Activated CD4-positive, alpha-beta T cell treated with anti-CD3 and anti-CD28 coated beads, Interleukin-2, Interleukin-4, amounts not matched to agents 100 ng/mL and 50 ng/mL, durations not matched to agents 16 hours and 8 hours (primary cell): Measurements from ENCODE around the gene DEF6.
"Not testable (repeated sequence)": the region's sequence is repeated elsewhere in the genome, so short reads cannot be mapped to it uniquely, and the experiment has no call there.

Experiments
- DNase-seq: peaks from one replicate; pipeline ENCODE4 v3.0.0-alpha.2; 2020; ENCODE audit warnings: low spot score

Gene DEF6

DNA sequence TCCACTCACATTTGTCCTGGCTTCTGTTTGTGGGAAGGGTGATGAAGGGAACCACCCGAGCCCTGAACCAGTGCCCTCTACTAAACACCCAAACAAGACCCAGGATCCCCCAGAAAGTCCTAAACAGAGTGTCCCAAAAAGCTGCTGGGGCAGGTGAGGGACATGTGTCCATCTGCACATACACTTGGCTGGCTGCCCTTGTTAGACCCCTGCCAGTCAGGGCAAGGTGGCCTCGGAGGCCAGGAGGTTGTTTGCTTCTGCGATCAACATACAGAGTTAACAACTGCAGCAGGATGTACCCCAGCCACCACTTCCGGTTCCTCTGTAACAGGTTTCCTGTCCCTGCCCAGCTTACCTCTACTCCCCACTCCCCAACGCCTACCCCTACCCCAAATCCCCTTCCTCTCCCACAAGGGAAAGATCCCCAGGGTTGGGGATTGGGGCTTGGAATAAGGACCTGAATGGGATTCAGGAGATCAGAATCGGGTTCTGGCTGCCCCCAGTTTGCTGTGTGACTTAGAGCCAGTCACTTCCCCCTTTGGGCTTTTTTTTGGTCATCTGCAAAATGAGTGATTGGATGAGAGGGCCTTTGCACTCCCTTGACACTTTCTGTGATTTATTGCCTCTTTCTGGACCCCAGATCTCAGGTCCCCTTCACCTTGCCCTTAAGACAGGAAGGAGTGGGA, 13.9 kb downstream of the DEF6 start:
- DNase-seq = peak; percentile 62

DNA sequence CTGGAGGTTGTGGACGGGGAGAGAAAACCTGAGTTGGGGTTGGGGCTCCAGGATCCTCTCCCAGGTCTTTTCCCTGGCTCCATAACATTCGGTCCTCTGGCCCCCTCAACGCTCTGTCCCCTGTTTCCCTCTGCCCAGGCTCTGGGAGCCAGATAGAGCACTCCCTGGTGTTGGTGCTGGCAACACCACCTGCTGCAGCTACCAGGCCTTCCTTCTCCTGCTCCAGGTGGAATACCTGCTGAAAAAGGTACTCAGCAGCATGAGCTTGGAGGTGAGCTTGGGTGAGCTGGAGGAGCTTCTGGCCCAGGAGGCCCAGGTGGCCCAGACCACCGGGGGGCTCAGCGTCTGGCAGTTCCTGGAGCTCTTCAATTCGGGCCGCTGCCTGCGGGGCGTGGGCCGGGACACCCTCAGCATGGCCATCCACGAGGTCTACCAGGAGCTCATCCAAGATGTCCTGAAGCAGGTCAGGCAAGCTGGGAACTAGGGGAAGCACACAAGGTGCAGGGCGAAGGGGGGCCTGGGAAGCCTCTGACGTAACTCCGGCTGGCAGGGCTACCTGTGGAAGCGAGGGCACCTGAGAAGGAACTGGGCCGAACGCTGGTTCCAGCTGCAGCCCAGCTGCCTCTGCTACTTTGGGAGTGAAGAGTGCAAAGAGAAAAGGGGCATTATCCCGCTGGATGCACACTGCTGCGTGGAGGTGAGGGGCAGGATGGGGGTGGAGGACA, 14.6 kb downstream of the DEF6 start:
- no peak for DNase-seq

DNA sequence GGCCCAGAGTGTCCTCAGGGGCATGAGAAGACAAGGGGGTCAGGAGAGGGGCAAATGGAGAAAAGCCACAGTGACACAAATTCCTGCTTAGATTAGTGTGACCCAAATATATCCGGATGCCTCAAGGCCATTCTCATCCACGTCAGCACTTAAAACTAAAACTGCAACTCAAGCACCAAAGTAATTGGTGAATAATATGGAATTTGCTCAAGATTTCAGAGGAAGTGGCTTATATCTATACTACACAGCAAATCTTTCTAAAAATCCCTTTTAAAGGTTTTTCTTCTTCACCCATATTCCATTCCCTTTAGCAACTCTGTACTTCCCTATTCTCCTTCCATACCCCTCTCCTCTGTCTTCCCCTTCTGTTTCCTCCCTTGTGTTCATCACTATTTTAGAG, 15.2 kb downstream of the DEF6 start:
- no peak for DNase-seq

DNA sequence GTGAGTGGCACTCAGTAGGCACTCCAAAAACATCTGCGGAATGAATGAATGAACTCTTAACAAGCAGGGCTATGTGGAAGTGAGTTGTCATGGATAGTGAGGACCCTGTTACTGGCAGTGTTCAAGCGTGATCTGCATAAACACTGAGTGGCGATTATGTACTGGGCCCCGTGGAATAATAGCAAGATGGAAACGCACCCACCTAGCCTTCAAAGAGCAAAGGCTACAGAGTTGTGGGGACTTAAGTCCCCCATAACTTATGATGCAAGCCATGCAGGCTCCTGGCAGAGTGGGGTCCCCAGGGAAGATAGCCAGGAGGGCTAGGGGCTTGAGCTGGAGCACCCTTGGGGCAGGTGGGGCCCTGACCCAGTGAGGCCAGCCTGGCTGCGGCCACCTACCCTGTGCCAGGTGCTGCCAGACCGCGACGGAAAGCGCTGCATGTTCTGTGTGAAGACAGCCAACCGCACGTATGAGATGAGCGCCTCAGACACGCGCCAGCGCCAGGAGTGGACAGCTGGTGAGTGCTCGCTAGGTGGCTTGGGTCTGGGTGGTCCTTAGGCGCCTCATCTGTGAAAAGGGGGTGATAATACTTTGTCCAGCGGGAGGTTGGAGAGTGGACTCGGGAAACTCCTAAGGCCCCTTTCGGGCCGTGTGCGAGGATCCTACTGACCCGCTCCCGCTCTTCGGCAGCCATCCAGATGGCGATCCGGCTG, 20.0 kb downstream of the DEF6 start:
- no peak for DNase-seq

DNA sequence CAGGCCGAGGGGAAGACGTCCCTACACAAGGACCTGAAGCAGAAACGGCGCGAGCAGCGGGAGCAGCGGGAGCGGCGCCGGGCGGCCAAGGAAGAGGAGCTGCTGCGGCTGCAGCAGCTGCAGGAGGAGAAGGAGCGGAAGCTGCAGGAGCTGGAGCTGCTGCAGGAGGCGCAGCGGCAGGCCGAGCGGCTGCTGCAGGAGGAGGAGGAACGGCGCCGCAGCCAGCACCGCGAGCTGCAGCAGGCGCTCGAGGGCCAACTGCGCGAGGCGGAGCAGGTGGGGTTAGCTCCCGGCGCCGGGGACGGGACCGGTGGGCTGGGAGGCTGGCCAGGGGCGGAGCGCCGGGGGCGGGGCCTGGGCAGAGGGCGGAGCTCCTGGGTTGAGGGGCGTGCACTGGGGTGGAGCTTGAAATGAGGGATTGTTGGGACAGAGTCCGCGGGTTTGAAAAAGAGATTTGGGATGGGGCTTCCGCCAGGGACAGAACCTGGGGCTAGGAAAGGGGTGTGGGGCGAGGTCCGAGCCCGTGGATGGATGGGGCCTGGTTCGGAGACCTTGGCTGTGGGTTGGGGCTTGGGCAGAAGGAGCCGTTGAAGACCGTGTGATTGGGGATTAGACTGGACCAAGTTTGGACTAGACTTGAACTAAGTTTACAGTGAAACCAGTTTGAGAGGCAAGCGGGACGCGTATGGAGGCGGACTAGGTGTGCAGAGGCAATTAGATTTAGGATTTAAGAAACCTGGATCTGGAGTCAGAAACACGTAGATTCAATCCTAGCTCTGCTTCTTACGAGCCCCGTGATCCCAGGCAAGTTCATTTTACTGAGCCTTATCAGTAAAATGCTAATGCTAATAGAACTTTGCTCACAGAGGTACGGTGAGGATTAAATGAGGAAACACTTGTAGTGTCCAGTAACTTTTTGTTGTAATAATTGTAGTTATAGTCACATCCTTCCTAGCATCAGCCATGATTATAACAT, 20.9 kb downstream of the DEF6 start:
- no peak for DNase-seq

DNA sequence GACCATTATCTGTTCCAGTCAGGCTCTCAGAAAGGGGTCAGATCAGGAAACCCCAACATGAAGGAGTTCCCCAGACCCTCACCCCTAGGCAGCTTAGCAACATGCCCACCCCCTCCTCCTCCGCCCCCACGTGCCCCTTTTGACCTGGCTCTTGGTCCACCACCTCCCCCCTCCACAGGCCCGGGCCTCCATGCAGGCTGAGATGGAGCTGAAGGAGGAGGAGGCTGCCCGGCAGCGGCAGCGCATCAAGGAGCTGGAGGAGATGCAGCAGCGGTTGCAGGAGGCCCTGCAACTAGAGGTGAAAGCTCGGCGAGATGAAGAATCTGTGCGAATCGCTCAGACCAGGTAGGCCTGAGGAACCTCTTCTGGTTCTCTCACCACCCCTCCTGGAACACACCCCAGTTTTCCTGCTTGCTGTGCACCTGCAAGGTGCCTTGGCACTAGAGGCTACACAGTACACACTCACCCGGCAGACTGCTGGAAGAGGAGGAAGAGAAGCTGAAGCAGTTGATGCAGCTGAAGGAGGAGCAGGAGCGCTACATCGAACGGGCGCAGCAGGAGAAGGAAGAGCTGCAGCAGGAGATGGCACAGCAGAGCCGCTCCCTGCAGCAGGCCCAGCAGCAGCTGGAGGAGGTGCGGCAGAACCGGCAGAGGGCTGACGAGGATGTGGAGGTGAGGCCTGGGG, 21.9 kb downstream of the DEF6 start:
- no peak for DNase-seq

DNA sequence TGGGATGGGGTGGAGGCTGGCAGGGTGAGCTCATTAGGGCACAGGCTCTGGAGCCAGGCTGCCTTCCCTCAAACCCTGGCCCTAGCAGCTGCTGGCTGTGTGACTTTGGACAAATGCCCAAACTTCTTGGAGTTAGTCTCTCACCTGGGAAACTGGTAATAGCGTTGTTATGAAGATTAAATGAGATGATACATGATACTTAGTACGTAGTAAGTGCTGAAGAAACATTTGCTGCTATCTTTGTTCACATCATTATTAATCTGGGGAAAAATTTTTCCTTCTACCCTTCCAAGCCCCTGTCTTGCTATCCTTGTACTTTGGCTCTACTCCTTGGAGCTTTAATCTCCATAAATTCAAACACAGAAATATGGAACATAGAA, 22.4 kb downstream of the DEF6 start:
- DNase-seq = no peak

DNA sequence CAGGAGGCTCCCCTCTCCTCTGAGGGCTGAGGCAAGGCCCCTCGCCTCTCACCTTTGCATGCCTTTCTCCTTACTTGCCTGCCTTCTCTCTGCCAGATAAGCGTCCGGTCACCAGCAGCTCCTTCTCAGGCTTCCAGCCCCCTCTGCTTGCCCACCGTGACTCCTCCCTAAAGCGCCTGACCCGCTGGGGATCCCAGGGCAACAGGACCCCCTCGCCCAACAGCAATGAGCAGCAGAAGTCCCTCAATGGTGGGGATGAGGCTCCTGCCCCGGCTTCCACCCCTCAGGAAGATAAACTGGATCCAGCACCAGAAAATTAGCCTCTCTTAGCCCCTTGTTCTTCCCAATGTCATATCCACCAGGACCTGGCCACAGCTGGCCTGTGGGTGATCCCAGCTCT, 23.5 kb downstream of the DEF6 start:
- no peak for DNase-seq

DNA sequence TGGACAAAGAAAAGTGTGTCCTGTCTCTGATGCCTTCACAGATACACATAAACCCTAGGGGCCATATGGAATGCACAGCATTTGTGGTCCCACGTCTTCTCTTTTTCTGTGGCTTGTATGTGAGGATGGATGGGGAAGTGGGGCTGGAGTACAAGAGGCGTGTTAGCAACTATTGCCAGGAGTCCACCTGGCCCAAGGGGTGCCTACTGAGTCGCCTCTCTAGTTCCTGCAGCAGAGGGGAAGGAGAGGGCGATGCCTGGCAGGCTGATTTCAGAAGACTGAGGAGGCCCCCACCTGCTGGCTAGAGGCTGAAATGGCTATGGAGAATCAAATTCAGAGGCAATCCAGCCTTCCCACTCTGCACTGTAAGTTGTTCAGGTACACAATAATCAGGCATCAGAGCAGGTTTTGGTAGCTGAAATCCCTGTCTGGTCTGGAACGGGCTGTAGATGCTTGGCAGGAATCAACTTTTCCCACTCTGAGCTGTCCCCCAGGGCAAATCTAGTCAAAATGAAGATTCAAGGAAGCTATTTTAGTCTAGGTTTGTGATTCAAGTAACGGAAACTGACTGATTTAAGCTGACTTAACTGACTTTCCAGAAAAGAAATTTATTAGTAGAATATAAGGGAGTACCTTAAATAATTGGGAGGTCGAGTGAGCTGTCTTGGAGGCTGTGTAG, 29.9 kb downstream of the DEF6 start:
- DNase-seq = peak; percentile 70

DNA sequence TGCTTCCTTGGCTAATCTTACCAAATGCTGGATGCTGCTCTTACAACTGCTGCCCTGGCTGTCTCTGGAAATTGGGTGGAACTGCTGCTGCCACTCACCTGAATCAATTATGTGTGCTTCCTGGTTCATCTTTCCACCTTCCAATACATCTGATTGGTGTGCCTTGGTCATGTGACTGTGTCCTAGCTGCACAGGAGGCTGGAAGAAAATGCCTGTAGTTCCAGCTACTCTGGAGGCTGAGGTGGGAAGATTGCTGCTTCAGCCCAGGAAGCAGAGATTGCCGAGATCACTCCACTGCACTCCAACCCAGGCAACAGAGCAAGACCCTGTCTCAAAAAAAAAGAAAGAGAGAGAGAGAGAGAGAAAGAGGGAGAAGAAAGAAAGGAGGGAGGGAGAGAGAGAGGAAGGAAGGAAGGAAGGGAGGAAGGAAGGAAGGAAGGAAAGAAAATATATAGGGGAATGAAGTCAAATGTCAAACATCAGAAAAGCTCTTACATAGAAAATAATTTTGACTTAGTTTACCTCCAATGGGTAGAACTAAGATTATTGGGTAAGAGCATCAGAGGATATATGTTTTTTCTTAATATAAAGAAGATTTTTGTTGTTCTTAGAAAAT, 30.6 kb downstream of the DEF6 start:
- no peak for DNase-seq

DNA sequence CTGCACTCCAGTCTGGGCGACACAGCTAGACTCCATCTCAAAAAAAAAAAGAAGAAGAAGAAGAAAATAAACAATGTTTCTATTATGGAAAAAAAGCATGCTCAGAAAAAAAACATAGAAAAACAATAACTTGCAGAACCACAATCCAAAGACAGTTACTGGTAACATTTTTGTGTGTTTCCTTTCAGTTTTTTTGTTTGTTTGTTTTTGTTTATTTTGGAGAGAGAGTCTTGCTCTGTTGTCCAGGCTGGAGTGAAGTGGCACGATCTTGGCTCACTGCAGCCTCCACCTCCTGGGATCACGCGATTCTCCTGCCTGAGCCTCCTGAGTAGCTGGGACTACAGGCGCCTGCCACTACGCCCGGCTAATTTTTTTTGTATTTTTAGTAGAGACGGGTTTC, 31.3 kb downstream of the DEF6 start:
- not testable (repeated sequence) for DNase-seq

DNA sequence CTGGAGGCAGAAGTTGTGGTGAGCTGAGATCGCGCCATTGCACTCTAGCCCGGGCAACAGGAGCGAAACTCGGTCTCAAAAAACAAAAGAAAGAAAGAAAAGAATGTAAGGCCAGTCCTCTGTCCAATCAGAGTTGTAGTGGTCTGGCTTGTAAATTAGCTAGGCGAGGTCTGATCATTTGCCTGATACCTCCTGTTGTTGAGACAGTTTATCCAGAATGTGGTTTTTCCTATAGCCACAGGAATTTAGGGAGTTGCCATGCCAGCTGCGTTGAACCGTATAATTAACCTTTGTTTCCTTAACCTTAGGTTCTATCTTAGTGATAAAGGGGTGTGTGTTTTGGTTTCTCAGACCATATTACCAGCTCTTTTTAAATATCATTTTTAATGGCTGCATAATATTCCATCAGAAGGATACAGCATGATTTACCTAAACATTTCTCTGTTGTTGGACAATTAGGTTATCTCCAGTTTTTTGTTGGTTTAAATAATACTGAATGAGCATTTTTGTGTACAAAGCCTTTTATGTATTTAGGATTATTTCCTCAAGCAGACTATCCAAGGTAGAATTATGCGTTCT, 33.0 kb downstream of the DEF6 start:
- no peak for DNase-seq

DNA sequence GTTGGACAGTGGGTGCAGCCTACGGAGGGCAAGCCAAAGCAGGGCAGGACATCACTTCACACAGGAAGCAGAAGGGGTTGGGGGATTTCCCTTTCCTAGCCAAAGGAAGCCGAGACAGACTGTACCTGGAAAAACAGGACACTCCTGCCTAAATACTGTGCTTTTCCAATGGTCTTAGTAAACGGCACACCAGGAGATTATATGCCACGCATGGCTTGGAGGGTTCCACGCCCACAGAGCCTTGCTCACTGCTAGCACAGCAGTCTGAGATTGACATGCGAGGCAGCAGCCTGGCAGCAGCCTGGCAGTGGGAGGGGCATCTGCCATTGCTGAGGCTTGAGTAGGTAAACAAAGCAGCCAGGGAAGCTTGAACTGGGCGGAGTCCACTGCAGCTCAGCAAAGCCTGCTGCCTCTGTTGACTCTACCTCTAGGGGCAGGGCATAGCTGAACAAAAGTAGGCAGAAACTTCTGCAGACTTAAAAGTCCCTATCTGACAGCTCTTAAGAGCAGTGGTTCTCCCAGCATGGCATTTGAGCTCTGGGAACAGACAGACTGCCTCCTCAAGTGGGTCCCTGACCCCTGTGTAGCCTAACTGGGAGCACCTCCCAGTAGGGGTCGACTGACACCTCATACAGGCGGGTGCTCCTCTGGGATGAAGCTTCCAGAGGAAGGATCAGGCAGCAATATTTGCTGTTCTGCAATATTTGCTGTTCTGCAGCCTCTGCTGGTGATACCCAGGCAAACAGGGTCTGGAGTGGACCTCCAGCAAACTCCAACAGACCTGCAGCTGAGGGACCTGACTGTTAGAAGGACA, 34.7 kb downstream of the DEF6 start:
- DNase-seq = not testable (repeated sequence)

DNA sequence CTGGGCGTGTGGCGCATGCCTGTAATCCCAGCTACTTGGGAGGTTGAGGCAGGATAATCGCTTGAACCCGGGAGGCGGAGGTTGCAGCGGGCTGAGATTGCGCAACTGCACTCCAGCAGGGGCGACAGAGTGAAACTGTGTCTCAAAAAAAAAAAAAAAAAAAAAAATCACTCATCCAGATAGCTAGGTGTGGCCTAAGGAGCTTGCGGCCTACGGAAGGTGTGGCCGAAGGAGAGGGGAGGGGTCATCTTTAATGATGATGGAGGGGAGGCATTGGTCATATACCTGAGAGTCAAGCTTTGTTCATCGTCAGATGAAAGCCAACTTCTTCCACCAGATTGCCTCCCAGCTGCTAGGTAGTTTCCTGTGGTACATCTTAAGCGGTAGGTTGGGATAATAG, 43.9 kb downstream of the DEF6 start:
- no peak for DNase-seq

DNA sequence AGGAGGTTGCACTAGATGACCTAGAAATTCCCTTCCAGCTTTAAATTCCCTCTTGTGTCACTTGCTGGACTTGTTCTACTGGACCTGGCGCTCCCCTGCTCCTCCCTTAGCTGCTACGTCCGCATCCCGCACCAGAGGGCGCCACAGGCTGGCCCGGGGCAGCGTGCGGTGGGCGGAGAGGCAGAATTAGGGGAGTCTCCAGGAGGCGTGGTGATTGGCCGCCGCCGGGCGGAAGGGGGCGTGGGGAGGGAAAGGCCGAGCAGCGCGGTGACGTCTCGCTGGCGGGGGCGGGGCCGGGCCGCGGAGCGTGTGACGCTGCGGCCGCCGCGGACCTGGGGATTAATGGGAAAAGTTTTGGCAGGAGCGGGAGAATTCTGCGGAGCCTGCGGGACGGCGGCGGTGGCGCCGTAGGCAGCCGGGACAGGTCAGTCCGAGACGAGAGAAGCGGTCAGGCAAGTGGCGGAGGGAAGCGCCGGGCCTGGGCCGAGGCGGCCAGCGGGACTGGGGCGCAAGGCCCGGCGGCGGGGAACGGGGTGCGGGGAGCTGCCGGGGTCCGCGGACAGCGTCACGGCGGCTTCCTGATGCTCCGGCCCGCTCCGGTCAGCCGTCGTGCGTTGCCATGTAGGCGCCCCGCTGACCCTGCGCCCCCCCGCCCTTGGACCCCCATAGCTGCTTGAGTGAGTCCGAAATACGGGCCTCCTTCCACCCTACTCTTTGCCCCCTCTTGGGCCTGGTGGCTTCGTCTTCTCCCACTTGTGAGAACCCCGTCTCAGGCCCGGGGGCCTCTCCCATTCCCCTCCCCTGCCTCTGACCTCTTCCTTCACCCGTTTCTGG, 44.9 kb downstream of the DEF6 start, which contains the start of gene PPARD:
TSS of gene PPARD (plus strand) at position 301 of the 834 bp plus-strand sequence. CDS start 68,530 bp downstream, outside the sequence.
- peak; percentile 98 for DNase-seq

DNA sequence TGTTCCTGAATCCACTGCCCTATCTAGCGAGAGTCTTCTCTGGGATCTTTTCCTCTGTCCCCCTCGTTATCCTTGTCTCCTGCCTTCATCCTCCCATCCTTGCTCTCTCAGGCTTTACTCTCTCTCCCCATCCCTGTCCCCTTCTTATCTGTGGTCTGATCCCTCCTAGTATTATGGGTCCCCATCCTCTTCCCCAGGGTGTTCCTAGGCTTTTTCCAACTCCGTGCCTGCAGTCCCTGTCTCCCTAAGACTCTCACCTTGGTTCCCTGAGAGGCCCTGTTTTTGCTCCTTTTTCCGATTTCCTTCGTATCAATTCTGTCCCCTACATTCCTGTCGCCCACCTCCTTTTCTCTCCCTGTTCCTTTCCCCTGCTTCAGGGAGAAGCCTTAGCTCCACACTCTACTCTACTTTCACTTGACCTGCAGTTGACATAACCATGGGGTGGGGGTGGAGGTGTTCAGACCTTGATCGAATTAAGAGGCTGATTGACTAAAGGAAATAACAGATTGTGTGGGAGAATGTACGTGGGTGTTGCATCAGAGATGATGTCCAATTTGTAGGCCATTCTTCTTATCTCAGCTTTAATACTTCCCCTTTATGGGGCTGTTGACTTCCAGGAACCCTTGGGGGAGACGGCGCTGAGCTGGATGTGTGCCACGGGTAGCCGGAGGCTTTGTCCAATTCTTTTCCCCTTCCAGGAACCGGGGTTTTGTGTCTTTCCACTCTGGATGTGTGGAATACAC, 45.6 kb downstream of the DEF6 start:
- DNase-seq = no peak

DNA sequence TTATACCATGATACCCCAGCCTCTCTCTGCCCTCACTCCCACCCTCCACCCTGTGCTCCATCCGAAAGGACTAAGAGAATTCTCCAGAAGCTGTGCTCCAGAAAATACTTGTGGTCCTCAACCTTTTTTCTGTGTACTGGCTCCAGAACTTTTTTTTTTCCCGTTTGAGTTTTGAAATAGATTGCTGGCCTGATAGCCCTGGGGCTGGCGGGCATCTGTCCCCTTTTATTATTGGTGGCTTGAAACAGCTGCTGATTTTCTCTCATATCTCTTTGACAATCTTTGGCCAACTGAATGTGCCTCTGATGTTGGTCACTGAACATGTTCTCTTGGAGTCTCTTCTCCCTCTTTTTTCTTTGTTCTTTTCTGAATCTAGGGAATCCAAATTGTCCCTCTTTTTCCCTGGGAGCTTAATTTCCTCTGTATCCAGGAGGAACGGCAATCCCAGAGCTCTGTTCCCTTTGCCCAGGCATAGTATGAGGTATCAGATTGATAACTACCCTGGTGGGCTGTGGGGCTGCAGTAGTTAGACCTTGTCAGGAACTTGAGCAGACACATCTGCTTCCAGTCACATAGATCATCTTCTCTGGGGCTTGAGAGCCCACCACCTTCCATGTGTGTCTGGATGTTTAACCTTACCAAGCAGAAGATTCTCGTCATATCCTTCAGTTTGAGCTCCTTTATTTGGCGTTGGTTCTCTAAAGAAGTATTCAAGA, 46.4 kb downstream of the DEF6 start:
- no peak for DNase-seq
